Measurements from ENCODE around the gene TAF11L6.
"Not testable (repeated sequence)": the region's sequence is repeated elsewhere in the genome, so short reads cannot be mapped to it uniquely, and the experiment has no call there.

GRCh38 chr5:17491257-17491656 lies 37.2 kb upstream of the TAF11L6 start:
- not testable (repeated sequence) for TF ChIP-seq CTCF, POLR2A (IDR thresholded peaks at IDR 0.05)

All from lower leg skin (tissue), 3 donors.